Right atrium auricular region (tissue), 2 donors: Measurements from ENCODE around the gene SLC23A2. TPM values are rescaled to one million over a fixed set of nuclear protein-coding genes. Genes with fewer than 3 reads are reported as not detected.

ENCODE experiments used
- DNase-seq: peaks from one replicate; pipeline ENCODE4 v3.0.0-alpha.2; 2019; ENCODE audit warnings: low spot score
- H3K27ac ChIP-seq, 2 donors: fragments of 200-600 bp; sonication (generic); 1 replicate in 1 of 2; 2 replicates in 1 of 2; pipeline ENCODE4 v1.5.1; 2016 to 2019
- H3K27me3 ChIP-seq, 2 donors: fragments of 200-600 bp; sonication (generic); one replicate each; pipeline versions ENCODE4 v1.5.1 to v1.6.0; 2017 to 2019
- H3K36me3 ChIP-seq: fragments of 200-600 bp; sonication (generic); one replicate; pipeline ENCODE4 v1.5.1; 2016
- H3K4me1 ChIP-seq, 2 donors: fragments of 200-600 bp; sonication (generic); one replicate each; pipeline versions ENCODE4 v1.5.1 to v1.6.0; 2017 to 2019
- H3K4me3 ChIP-seq, 2 donors: fragments of 200-600 bp; sonication (generic); 1 replicate in 1 of 2; 2 replicates in 1 of 2; pipeline ENCODE4 v1.5.1; 2017 to 2019; ENCODE audit warnings: mild to moderate bottlenecking in 1 of 2, moderate library complexity in 1 of 2
- H3K9me3 ChIP-seq, 2 donors: fragments of 200-600 bp; sonication (generic); one replicate each; pipeline ENCODE4 v1.5.1; 2019
- CTCF ChIP-seq, 2 donors: fragments of 200-600 bp; sonication (generic); IDR thresholded peaks; one replicate each; pipeline ENCODE4 v1.5.1; 2019; ENCODE audit warnings: antibody characterized with exemption in 2 of 2
- total RNA-seq, 2 donors: library from RNA; depleted of rRNA; stranded (reverse); fragments of >200 nt; gene quantifications; one replicate each; pipeline ENCODE4 v1.1.0, GENCODE V29; 2016

The SLC23A2 gene
- total RNA-seq, 2 donors from 2014 or later, result 9.8 to 10.8 TPM

DNA sequence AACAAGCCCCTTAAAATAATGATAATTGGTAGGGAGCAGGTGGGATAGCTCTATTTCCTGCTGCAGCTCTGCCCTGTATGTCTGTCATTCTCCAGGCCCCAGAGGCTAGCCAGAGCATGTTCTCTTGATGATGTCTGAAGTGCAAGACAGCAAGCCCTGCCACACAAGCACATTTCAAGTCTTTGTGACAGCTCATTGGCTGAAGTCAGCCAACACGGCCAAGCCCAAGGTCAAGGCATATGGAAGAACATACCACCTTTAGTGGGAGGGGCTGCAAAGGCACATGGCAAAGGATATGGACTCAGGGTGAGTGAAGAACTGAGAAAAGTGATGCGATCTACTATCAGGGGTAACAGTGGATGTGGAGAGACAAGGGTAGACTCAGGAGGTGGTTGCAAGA is 163.6 kb downstream of the SLC23A2 start:
- Histone ChIP-seq H3K36me3 (no peaks in the 10 kb centered on the region), H3K4me1 (no peaks in the 10 kb centered on the region), H3K4me3 (no peak overlapping the region), H3K27me3 (no peaks in the 10 kb centered on the region), H3K9me3 (no peaks in the 10 kb centered on the region), H3K27ac (no peak overlapping the region)
- no peak for TF ChIP-seq CTCF (IDR thresholded peaks at IDR 0.05)
- peak; percentile 42 for DNase-seq

- Histone ChIP-seq H3K36me3 (no peaks in the 10 kb centered on the region), H3K4me1 (no peaks in the 10 kb centered on the region), H3K27ac (no peak overlapping the region), H3K9me3 (no peaks in the 10 kb centered on the region), H3K27me3 (no peaks in the 10 kb centered on the region), H3K4me3 (no peak overlapping the region)
- peak; percentile 66 for DNase-seq
- no peak for TF ChIP-seq CTCF (IDR thresholded peaks at IDR 0.05)
Measured at GRCh38 chr20:4836935-4837334, 164.4 kb downstream of the SLC23A2 start.

- TF ChIP-seq CTCF (IDR thresholded peaks at IDR 0.05), result no peak
- Histone ChIP-seq H3K9me3 (no peaks in the 10 kb centered on the region), H3K27ac (no peak overlapping the region)
Measured at GRCh38 chr20:4836473-4836872, 164.8 kb downstream of the SLC23A2 start.

GRCh38 chr20:4835244-4836177 is 165.8 kb downstream of the SLC23A2 start:
- DNase-seq, result peak; percentile 70
- no peak for TF ChIP-seq CTCF (IDR thresholded peaks at IDR 0.05)
- no peaks in the 10 kb centered on the region for H3K36me3 ChIP-seq
- H3K4me3 ChIP-seq, result no peak overlapping the region
- H3K4me1 ChIP-seq, result no peaks in the 10 kb centered on the region
- no peak overlapping the region for H3K27ac ChIP-seq
- H3K9me3 ChIP-seq, result no peaks in the 10 kb centered on the region
- H3K27me3 ChIP-seq, result no peaks in the 10 kb centered on the region

More at GRCh38 chr20:4836473-4836872, 164.8 kb downstream of the SLC23A2 start:
- Histone ChIP-seq H3K27me3 (no peaks in the 10 kb centered on the region), H3K36me3 (no peaks in the 10 kb centered on the region), H3K4me1 (no peaks in the 10 kb centered on the region), H3K4me3 (no peak overlapping the region)
- peak; percentile 34 for DNase-seq

GRCh38 chr20:4833074-4833728 is 168.1 kb downstream of the SLC23A2 start:
- Histone ChIP-seq H3K27ac (no peak overlapping the region), H3K4me3 (no peak overlapping the region), H3K4me1 (no peaks in the 10 kb centered on the region), H3K27me3 (no peaks in the 10 kb centered on the region), H3K36me3 (no peaks in the 10 kb centered on the region), H3K9me3 (no peaks in the 10 kb centered on the region)
- no peak for DNase-seq
- TF ChIP-seq CTCF (IDR thresholded peaks at IDR 0.05), result no peak
